ENCODE measurements around the gene MUC5B. TPM values are rescaled to one million over a fixed set of nuclear protein-coding genes. Genes with fewer than 3 reads are reported as not detected.
A peak's percentile ranks its signal among the peaks of the same experiment; 100 is the strongest.

MUC5B gene
- total and polyA plus RNA-seq, 2 of the 13 experiments (the other 11 are each of a cell fraction or from before 2014, with no cell fraction given): 0.01 TPM; not detected in 1

DNA sequence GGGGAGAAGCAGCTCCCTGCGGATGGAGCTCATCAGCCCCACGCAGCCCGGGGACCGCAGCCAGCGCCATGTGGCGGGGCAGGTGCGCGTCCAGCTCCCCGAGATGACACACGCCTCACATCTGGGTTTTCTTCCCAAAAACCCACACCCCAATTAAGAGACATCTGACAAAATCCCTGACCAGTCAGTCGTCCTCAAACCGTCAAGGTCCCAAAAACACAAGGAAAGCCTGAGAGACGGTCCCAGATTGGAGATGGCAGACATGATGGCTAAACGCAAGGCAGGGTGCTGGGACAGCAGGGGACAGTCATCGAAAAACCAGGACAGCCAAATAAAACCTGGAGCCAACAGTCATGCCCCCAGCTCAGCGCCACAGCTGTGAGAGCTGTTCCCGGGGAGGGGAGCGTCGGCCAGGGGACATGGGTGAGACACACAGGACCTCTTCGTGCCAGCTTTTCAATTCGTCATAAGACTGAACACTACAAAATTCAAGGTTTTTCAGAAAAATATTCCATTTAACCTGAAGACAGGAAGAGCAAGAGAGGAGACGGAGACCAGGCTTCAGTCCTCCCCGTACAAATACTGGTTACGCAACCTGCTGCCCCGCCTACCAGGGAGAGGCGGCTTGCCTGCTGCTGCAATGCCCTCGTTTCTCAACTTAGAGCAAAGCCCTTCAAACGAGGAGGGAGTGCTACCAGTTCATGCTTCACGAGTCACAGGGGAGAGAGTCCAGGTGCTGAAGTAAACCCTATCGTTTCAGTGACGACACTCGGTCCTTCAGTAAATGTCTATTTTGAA lies 76.0 kb downstream of the MUC5B start (continued):
- TF ChIP-seq, protein P1, sequence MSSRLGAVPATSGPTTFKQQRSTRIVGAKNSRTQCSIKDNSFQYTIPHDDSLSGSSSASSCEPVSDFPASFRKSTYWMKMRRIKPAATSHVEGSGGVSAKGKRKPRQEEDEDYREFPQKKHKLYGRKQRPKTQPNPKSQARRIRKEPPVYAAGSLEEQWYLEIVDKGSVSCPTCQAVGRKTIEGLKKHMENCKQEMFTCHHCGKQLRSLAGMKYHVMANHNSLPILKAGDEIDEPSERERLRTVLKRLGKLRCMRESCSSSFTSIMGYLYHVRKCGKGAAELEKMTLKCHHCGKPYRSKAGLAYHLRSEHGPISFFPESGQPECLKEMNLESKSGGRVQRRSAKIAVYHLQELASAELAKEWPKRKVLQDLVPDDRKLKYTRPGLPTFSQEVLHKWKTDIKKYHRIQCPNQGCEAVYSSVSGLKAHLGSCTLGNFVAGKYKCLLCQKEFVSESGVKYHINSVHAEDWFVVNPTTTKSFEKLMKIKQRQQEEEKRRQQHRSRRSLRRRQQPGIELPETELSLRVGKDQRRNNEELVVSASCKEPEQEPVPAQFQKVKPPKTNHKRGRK (CRISPR knock-in tag; IDR thresholded peaks at IDR 0.05): no peak
- TF ChIP-seq ZNF713 (CRISPR knock-in tag; IDR thresholded peaks at IDR 0.05) (no peak), MTF2 (CRISPR knock-in tag; IDR thresholded peaks at IDR 0.05; ENCODE audit: borderline replicate concordance) (no peak), CEBPB (IDR thresholded peaks at IDR 0.05; ENCODE audit: borderline replicate concordance, low read depth, low read length) (peak; percentile 100), MIER3 (CRISPR knock-in tag; IDR thresholded peaks at IDR 0.05; ENCODE audit: borderline replicate concordance) (peak; percentile 83; the same call in 1 of the 2 replicates), PCBP2 (optimal IDR thresholded peaks at IDR 0.05; ENCODE audit: low read depth, low read length, poor library complexity, severe bottlenecking) (no peak), HNF4G (IDR thresholded peaks at IDR 0.05; ENCODE audit: borderline replicate concordance, low read depth, low read length) (no peak), HNF4G (CRISPR knock-in tag; IDR thresholded peaks at IDR 0.05; ENCODE audit: borderline replicate concordance, low read depth) (no peak; the same call in 1 of the 2 replicates), ZNF75D (CRISPR knock-in tag; IDR thresholded peaks at IDR 0.05; ENCODE audit: borderline replicate concordance) (no peak), PAWR (CRISPR knock-in tag; IDR thresholded peaks at IDR 0.05; ENCODE audit: borderline replicate concordance) (no peak), SMARCC2 (IDR thresholded peaks at IDR 0.05) (no peak), ZNF160 (CRISPR knock-in tag; IDR thresholded peaks at IDR 0.05) (no peak), WIZ (CRISPR knock-in tag; IDR thresholded peaks at IDR 0.05) (no peak), ZNF432 (CRISPR knock-in tag; IDR thresholded peaks at IDR 0.05; ENCODE audit: borderline replicate concordance) (no peak), NR2F1 (CRISPR knock-in tag; IDR thresholded peaks at IDR 0.05) (no peak), MEIS2 (CRISPR knock-in tag; IDR thresholded peaks at IDR 0.05) (peak; percentile 37; the same call in 1 of the 2 replicates), NR2C2 (CRISPR knock-in tag; IDR thresholded peaks at IDR 0.05; ENCODE audit: borderline replicate concordance) (peak; percentile 63; the same call in 1 of the 2 replicates), SIN3A (IDR thresholded peaks at IDR 0.05; ENCODE audit: borderline replicate concordance, low read depth, low read length) (no peak), ZNF563 (CRISPR knock-in tag; IDR thresholded peaks at IDR 0.05) (no peak), ZNF792 (CRISPR knock-in tag; IDR thresholded peaks at IDR 0.05) (peak; percentile 81; the same call in 1 of the 2 replicates), ZNF670 (CRISPR knock-in tag; IDR thresholded peaks at IDR 0.05; ENCODE audit: borderline replicate concordance) (no peak; the same call in 1 of the 2 replicates)
- TF ChIP-seq, protein P2, sequence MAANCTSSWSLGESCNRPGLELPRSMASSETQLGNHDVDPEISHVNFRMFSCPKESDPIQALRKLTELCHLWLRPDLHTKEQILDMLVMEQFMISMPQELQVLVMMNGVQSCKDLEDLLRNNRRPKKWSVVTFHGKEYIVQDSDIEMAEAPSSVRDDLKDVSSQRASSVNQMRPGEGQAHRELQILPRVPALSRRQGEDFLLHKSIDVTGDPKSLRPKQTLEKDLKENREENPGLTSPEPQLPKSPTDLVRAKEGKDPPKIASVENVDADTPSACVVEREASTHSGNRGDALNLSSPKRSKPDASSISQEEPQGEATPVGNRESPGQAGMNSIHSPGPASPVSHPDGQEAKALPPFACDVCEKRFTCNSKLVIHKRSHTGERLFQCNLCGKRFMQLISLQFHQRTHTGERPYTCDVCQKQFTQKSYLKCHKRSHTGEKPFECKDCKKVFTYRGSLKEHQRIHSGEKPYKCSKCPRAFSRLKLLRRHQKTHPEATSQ (CRISPR knock-in tag; IDR thresholded peaks at IDR 0.05; ENCODE audit: borderline replicate concordance): peak; percentile 36; the same call in 1 of the 2 replicates
- TF ChIP-seq, protein P3, sequence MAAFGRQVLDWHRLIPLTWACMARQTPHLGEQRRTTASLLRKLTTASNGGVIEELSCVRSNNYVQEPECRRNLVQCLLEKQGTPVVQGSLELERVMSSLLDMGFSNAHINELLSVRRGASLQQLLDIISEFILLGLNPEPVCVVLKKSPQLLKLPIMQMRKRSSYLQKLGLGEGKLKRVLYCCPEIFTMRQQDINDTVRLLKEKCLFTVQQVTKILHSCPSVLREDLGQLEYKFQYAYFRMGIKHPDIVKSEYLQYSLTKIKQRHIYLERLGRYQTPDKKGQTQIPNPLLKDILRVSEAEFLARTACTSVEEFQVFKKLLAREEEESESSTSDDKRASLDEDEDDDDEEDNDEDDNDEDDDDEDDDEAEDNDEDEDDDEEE (CRISPR knock-in tag; IDR thresholded peaks at IDR 0.05): no peak
- TF ChIP-seq, protein P4, sequence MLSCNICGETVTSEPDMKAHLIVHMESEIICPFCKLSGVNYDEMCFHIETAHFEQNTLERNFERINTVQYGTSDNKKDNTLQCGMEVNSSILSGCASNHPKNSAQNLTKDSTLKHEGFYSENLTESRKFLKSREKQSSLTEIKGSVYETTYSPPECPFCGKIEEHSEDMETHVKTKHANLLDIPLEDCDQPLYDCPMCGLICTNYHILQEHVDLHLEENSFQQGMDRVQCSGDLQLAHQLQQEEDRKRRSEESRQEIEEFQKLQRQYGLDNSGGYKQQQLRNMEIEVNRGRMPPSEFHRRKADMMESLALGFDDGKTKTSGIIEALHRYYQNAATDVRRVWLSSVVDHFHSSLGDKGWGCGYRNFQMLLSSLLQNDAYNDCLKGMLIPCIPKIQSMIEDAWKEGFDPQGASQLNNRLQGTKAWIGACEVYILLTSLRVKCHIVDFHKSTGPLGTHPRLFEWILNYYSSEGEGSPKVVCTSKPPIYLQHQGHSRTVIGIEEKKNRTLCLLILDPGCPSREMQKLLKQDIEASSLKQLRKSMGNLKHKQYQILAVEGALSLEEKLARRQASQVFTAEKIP (CRISPR knock-in tag; IDR thresholded peaks at IDR 0.05; ENCODE audit: borderline replicate concordance): no peak

All from HepG2 (cell line).